NCI-H2107 treated with DMSO at 0.1 percent for 48 hours (cell line): ENCODE measurements around the gene KLHDC8A.
"Not testable (repeated sequence)": the region's sequence is repeated elsewhere in the genome, so short reads cannot be mapped to it uniquely, and the experiment has no call there.

ENCODE experiments used
- DNase-seq: peaks from one replicate; lab custom pipeline; 2025; ENCODE audit not compliant: unreplicated experiment; lab: John Stamatoyannopoulos, UW

Gene KLHDC8A

DNA sequence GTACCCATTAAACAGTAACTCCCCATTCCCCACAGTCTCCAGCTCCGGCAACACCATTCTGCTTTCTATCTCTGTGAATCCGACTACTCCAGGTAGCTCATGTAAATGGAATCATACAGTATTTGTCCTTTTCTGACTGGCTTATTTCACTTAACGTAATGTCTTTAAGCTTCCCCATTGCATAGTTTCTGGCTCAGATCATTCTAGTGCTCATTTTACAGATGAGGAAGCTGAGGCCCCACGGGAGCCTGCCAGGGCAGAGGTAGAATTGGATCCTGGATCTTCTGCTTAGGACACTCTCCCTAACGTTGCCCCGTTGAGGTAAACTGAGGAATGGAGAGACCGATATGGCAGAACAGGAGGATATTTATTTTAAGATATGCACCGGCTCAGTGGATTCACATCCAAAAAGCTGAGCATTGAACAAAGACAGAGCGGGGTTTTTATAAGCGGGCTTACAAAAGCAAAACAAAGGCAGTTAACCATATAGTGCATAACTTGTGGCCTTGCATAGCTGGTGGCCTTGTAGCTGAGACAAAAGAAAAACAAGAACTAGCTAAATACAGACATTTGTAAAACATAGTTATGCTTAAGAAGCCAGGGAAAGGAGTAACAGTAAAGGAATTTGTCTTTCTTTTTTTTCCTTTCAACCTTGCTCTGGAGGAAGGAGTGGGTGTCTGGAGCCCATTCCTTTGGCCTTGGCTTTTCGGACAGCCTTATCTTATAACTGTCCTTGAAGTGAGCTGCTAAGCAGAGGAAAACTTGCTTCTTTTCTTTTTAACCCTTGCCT lies 15.3 kb upstream of the KLHDC8A start:
- DNase-seq = no peak

DNA sequence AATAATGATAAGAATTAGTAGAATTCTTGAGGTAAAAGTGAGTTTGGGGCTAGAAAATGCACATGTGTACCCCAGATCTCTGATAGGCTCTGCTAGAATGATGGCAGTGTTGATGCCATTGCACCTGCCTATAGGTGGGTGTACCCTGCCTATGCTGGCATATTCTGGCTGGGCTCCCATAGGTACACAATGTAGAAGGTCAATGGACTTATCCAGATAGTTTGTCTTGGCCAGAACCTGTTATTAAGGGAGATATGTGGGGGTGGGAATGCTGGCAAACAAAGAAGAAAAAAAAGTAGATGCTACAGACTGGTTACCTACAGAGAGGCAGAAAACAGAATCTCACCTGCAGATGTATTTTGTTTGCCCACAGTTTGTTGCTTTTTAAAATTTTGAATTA lies 14.1 kb upstream of the KLHDC8A start:
- no peak for DNase-seq

DNA sequence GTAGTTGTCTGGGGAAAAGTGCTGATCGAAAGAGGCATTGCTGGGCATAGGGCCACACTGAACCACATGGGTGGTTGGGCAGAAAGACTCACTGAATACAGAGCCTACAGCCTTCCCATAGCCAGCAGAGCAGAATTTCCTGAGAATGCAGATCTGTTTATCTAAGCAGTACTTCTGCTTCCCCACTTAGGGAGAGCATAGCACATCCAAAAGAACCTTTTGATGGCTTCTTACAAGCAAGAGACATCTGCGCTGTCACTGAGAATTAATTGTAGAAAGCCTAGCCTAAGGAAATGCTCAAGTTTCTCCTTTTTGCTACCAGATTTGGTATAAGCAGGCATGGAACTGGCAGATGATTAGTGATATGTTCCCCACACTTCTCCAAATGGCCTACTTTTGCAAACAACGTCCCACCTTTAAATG lies 13.0 kb upstream of the KLHDC8A start:
- DNase-seq = no peak

DNA sequence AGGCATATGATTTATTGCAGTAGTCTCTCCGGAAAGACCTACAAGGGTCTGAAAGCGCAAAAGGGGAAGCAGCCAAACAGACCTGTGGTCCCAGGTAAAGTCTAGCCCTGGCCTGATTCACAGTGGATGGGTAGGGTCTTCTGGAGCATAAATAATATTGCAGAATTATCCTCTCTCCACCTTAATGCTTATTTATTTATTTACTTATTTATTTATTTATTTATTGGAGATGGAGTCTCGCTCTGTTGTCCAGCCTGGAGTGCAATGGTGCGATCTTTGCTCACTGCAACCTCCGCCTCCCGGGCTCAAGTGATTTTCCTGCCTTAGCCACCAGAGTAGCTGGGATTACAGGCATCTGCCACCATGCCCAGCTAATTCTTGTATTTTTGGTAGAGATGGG lies 11.8 kb upstream of the KLHDC8A start:
- DNase-seq = no peak

DNA sequence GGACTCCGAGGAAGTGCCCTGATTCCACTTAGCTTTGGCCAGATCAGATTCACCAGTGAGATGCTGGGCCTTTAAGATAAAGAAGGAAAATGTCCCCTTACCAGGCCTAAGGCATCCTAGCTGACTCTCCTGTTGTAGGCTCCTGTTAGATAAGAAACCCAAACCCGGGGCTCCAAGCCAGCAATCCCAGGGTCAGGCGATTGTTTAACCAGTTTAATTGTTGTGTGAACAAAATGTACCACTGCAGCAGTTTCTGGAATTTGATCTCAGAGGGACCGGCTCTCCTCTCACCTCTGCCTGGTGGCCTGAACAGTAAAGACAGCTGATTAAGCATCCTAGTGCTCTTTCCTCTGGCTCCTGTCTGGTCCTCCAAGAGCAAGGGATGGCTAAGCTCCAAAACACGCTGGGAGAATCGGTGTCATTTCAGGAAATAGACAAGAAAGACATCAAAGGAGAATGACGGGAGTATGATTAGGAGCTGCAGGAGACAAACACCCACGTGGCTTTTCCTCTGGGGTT lies 9.3 kb upstream of the KLHDC8A start:
- peak; percentile 74 for DNase-seq

DNA sequence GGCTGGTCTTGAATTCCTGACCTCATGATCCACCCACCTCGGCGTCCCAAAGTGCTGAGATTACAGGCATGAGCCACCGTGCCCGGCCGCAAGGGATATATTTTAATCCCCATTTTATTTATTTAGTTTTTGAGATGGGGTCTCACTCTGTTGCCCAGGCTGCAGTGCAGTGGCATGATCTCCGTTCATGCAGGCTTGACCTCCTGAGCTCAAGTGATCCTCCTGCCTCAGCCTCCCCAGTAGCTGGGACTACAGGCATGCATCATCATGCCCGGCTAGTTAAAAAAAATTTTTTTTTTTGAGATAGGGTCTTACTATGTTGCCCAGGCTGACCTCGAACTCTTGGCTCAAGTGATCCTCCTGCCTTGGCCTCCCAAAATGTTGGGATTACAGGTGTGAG lies 8.4 kb upstream of the KLHDC8A start:
- DNase-seq = not testable (repeated sequence)

DNA sequence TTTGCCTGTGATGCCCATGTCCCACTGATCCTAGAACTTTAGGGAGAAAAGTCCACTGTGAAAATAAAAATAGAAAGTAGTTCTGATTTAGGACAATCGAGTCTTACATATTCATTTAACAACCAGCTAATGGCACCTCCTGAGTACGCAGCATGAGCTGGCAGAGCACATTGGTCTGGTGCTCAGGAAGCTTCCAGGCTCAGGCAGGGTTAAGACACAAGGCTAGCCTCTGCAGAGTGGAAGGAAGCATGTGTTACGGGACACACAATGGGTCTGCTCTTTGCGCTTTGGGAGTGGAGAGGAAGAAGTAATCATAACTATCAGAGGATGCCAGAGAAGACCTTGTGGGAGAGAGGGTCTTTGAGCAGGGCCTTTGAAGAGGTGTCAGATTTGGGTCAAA lies 4.2 kb upstream of the KLHDC8A start:
- no peak for DNase-seq

DNA sequence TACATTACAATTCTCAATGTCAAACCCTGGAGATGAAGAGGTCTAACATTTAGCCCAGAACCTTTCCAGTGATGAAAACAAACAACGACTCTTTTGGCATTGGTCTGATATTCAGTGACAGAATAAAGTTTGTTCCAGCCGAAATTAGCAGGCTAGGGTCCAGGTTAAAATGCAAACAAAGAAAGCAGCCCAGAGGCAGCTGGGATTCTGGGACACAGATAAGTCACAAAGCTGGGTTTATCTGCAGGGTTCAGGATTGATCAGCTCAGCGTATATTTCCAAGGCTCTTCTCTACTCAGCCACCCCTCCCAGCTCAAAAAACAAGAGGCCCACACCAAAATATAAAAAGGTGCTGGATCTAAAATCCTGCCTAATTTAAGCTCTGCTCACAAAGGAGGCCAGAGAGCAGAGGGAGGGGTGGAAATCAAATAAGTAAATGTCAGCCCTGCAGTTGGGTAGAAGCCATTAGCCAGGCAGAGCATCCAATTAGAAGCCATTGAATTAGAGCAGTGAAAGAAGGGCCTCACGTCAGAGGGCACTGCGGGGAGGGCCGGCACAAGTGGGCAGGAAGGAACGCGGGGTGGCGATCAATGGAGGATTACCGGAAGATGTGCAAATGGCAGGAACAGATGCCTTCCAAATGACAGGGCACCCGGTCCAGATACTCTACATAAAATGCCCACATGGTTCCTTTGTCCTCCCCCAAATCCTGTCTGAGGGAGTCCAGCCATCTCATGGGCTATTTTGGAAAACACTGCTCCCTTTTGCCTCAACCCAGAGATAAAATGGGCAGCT lies 3.2 kb upstream of the KLHDC8A start:
- no peak for DNase-seq

DNA sequence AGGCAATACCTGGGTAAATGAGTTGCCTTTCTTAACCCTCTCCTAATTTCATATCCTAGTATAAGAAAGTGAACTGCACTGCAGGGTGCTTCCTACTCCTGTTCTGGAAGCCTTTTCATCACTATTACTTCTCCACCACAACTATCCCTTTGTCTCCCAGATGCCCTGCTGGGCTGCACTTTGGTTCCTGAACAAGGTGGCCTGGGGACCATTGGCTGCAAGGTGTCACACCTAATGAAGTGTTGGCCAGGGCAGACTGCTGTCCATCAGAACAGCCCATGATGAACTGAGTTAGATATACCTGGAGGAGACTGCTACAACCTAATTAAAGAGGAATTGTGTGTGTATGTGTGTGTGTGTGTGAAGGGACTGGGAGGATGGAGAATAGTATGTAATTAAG lies 1.9 kb upstream of the KLHDC8A start:
- DNase-seq = no peak

DNA sequence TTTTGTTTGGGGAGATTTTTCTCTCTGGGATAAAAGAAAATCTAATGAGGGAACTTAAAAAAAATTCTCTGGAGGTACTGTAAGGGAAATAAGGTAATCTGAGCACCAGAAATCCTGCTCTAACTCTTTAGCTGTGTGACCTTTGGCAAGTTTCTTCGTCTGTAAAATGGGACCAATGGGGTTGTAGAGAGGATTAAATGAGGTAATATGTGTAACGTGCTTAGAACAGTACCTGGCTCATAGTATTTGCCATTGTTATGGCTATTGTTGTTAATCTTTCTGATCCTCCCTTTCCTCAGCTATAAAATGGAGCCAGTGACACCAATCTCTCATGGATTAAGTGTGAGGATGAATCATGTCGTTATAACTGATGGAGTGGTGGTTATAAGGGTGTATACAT lies 845 bp upstream of the KLHDC8A start:
- no peak for DNase-seq

DNA sequence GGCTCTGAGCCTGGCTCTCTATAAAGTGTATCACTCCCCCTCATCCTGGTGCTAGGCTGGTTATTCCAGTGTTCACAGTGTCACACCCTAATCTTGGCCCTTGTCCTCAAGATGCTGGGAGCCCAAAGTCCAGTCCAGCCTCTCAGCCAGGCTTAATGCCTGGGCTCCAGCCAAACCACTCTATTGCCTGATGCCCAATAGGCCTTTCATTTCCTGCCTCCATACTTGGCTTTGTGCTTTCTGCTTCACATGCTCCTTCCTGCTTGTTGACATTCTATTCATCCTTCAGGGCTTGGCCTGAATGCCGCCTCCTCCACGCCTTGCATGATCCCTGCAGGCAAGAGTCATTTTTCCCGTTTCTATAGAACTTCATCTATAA lies 1.7 kb downstream of the KLHDC8A start:
- DNase-seq = no peak

DNA sequence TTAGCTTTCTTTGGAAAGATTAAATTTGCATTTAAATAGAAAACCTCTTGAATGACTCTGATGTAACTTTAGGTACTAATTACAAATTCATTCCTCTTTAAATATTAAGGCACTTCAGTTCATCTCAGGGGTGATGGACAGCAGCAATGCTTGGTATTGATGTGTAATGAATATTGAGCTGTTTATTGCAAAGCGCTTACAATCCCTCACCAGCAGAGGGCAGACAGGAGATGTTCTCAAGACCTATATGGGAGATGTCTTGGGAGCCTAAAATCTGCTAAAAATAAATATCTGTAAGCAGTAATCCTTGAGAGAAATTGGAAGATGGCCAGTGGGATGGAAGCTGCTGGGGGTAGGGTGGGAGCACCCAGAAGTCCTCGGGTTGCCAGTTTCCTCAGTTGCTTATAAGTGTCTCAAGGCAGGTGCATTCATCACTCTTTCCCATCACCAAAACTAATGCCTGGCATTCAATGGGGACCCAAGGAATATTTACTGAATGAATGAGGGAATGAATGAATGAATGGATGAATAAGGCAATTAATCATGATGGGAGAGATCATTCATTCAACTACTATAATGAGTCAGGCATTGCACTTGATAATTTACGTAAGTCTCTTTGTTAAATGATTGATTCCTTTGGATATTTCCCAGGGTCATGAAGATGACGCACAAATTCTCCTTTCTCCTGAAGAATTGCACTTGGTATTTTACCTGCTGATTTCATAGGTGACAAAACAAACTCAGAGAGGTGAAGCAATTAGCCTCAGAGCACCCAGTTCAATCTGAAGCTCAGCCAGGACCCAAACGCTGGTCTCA lies 2.3 kb downstream of the KLHDC8A start:
- peak; percentile 76 for DNase-seq

DNA sequence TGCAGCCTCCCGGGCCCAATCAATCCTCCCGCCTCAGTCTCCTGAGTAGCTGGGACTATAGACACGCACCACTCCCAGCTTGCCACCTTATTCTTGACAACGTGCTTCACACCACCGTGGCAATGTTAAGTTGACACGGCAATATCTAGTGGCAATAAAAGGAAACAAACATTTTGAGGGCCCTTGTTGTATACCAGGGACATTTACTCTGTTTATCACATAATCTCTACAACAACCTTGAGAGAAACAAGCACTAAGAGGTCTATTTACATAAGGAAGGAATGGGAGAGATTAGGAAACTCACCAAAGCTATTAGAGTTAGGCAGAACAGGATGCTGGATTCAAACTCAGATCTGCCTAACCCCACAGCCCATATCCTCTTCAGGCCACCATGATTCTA lies 3.1 kb downstream of the KLHDC8A start:
- no peak for DNase-seq

DNA sequence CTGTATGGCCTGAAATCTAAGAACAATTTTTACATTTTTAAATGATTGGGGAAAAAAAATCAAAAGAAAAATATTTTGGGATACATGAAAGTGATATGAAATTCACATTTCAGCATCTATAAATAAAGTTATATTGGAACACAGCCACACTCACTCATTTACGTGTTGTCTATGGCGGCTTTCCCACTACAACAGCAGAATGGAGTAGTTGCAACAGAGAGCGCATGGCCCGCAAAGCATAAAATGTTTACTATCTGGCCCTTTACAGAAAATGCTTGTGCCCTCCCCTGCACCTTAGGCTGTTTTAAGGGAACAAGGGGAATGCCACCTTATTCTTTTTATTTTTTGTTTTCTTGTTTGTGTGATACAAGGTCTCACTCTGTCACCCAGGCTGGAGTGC lies 3.5 kb downstream of the KLHDC8A start:
- DNase-seq = no peak

DNA sequence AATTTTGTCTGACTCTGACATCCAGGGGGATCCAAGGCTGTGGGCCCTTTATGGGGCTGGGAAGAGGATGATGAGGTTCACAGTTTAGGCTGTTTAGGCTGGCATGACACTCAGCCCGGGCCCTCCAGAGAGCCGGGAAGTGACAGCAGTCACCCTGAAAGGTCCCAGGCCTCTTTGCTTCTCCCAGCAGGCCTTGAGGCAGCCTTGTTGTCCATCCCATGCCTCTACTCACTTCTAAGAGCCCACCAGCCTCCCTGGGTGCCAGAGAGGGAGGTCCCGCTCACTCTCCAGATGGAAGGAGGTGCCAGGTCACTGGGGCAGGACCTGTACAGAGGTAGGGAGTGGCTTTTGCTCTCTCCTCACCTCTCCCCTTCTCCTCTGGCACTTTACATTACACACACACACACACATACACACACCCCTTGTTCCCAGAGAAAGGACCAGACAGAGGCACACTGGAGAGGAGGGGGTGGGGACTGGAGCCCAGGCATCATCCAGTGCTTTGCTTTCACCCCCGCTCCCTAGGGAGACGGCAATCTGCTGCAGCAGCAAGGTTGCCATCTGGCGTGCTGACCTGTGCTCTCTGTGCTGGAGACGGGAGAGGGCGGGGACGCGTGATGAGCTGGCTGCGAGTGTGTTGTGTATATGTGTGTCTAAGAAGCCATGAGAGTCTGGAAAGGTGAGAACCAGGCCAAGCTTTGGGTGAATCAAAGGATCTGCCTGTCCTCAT lies 4.6 kb downstream of the KLHDC8A start:
- DNase-seq = peak; percentile 98

DNA sequence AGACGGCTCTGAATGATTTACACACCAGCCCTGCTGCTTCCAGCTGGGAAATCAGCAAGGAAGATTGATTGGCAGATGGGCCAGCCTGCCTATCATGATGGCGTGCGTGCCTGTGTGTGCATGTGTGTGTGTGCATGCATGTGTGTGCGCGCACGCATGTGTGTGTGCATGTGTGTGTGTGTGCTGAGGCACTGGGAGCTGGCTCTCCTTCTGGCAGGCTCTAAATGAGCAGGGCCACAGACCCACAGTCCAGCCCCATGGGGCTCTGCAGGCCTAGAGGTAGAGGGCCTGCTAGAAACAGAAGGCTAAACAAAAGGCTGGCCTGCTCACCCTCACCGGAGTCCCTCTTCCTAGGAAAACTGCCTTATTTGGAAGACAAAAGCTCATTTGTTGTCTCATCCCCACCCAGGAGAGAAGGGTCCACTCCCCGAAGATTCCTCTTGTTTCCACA lies 6.0 kb downstream of the KLHDC8A start:
- no peak for DNase-seq

DNA sequence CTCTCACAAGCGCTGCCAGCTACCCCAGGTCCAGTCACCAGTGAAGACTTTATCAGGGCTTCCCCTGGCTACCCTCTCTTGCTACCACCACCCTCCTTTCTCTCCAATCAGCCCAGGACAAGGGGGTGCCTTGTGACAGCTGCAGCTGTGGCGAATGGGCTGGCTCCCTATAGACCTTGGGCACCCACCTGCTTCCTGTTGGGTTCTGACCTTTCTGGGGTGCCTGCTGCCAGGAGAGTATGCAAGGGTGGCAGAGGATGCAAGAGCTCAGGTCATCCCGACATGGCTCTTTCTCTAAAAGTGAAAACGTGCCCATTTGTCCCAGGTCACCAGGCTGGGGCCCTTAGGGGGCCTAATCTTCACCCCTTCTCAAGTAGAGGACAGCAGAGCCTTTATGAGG lies 6.6 kb downstream of the KLHDC8A start:
- DNase-seq = no peak

DNA sequence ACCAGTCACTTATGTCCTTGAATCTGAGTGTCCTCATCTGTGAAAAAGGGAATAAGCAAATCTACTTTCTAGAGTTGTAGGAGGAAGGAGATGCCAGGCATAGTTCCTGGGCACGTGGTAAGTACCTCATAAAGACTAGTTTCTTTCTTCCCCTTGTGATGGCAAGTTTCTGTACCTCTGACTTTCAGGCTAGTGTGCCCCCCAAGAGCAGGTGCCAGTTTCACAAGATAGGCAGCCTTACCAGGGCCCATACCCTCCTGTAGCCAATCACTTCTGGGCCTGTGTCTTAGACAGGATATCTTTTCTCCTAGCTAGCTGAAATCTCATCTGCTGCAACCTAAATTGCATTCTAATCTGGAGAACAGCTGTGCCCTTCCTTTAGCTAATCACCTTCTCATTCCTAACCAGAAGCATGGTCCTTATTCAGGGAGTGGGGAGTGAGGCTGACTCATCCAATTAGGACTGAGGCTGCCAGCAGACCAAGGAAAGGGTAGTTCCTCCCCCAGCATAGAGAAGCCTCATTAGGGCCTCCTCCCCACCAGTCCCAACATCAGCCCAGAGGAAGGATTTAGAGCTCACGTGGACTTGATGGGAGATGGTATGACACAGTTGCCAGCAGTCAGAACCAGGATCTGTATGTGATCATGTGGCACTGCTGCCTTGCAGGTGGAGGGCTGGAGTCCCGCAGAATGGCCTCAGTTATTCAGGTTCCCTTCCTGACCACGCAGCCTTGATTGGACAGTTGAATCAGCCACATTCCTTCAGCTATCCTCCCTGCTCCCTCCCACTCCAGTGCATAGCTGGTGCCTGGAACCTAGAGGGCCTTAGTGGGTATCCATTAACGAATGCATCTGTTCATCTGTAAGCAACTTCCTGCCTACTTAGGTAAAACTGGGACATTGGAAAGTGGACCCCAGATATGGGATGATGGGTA lies 7.9 kb downstream of the KLHDC8A start:
- no peak for DNase-seq

DNA sequence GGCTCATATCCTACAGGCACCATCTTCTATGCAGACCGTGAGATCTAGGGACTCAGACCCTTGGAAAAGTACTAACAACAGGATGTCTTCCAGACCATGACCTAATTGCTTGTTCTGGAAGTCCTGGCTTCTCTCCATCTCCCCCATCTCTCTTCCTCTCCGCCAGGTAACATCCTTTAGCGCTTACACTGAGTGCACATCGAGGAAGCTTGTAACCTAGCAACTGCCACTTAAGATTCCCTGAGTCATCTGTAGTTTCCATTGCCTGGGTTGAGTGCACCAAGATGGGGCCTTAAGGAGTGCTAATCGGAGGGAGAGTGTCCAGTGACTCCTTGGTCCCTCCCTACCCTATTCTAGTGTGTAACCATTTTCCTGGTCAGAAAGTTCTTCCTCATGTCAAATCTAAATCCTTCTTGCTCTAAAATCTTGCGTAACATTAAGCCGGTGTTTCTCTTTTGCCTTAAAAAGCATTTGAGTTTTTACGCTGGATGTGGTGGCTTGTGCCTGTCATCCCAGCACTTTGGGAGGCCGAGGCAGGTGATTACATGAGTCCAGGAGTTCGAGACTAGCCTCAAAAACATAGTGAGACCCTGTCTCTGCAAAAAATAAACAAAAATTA lies 9.7 kb downstream of the KLHDC8A start:
- DNase-seq = no peak
